Left ventricle myocardium inferior (tissue), 1 donor: ENCODE results near the gene CDYL. TPM values are rescaled to one million over a fixed set of nuclear protein-coding genes. Genes with fewer than 3 reads are reported as not detected.

ENCODE experiments used
- DNase-seq: peaks from one replicate; pipeline ENCODE4 v3.0.0-alpha.2; 2020
- H3K27ac ChIP-seq: fragments of 200-600 bp; replicated peaks from 2 replicates; pipeline ENCODE4 v1.8.0; 2021
- H3K27me3 ChIP-seq: fragments of 200-600 bp; 2 replicates; pipeline ENCODE4 v1.8.0; 2021; ENCODE audit warnings: low read depth
- H3K36me3 ChIP-seq: fragments of 200-600 bp; 2 replicates; pipeline ENCODE4 v1.8.0; 2021
- H3K4me1 ChIP-seq: fragments of 200-600 bp; 2 replicates; pipeline ENCODE4 v1.8.0; 2021
- H3K4me3 ChIP-seq: fragments of 200-600 bp; 2 replicates; pipeline ENCODE4 v1.8.0; 2021; ENCODE audit warnings: mild to moderate bottlenecking, moderate library complexity
- H3K9me3 ChIP-seq: fragments of 200-600 bp; replicated peaks from 2 replicates; pipeline ENCODE4 v1.8.0; 2021
- CTCF ChIP-seq: fragments of 200-600 bp; IDR thresholded peaks from 2 replicates; pipeline ENCODE4 v1.8.0; 2021; ENCODE audit warnings: antibody characterized with exemption, mild to moderate bottlenecking, borderline replicate concordance
- intact Hi-C: fragments of 100-400 bp; cut with micrococcal nuclease; formaldehyde crosslinking; loops from one replicate; pipeline ENCODE4 v1.11.0; 2022
- total RNA-seq: library from RNA; stranded (reverse); fragmentation: NEBNext Ultra II Directional; extraction: Animal tissue kit (Norgen Biotek cat#: 25700); gene quantifications from one replicate; pipeline ENCODE4 v1.2.1, GENCODE V29; 2021
- donor health status: DM: no; HTN: yes; CAD: no; lungs with severe emphysema.

CDYL gene
- total RNA-seq, 1 donor from 2014 or later, result 27.7 TPM

- intact Hi-C loops, result no loop called here
- H3K27ac ChIP-seq, result no peak overlapping the region
- H3K4me1 ChIP-seq, result peaks cover 24% of the 10 kb centered on the region
- no peaks in the 10 kb centered on the region for H3K27me3 ChIP-seq
- no peak for TF ChIP-seq CTCF
- no peaks in the 10 kb centered on the region for H3K36me3 ChIP-seq
- H3K9me3 ChIP-seq, result peaks cover 37% of the 10 kb centered on the region
- DNase-seq, result no peak
- no peak overlapping the region for H3K4me3 ChIP-seq
Observed at GRCh38 chr6:4871825-4872224, 95.6 kb downstream of the CDYL start.

- intact Hi-C loops, result no loop called here
- Histone ChIP-seq H3K27ac (no peak overlapping the region), H3K36me3 (no peaks in the 10 kb centered on the region), H3K4me3 (no peak overlapping the region), H3K27me3 (no peaks in the 10 kb centered on the region), H3K9me3 (peaks cover 27% of the 10 kb centered on the region), H3K4me1 (peaks cover 27% of the 10 kb centered on the region)
- DNase-seq, result no peak
- no peak for TF ChIP-seq CTCF
Observed at GRCh38 chr6:4872841-4873240, 96.6 kb downstream of the CDYL start.

- H3K9me3 ChIP-seq, result peaks cover 18% of the 10 kb centered on the region
- no peaks in the 10 kb centered on the region for H3K36me3 ChIP-seq
- H3K4me3 ChIP-seq, result no peak overlapping the region
- H3K27ac ChIP-seq, result no peak overlapping the region
- peaks cover 27% of the 10 kb centered on the region for H3K4me1 ChIP-seq
- intact Hi-C loops, result no loop called here
- no peak for TF ChIP-seq CTCF
- no peak for DNase-seq
- no peaks in the 10 kb centered on the region for H3K27me3 ChIP-seq
Observed at GRCh38 chr6:4873928-4874327, 97.7 kb downstream of the CDYL start.

- no peaks in the 10 kb centered on the region for H3K27me3 ChIP-seq
- H3K9me3 ChIP-seq, result no peaks in the 10 kb centered on the region
Observed at GRCh38 chr6:4879741-4880275, 103.6 kb downstream of the CDYL start.

GRCh38 chr6:4880363-4880762, 104.2 kb downstream of the CDYL start:
- intact Hi-C loops, result no loop called here
- TF ChIP-seq CTCF, result no peak

More at GRCh38 chr6:4879741-4880275, 103.6 kb downstream of the CDYL start:
- no peak overlapping the region for H3K4me3 ChIP-seq
- H3K36me3 ChIP-seq, result no peaks in the 10 kb centered on the region
- H3K27ac ChIP-seq, result no peak overlapping the region
- peaks cover 14% of the 10 kb centered on the region for H3K4me1 ChIP-seq
- no peak for TF ChIP-seq CTCF
- no peak for DNase-seq
- intact Hi-C loops, result no loop called here

GRCh38 chr6:4883298-4883697, 107.1 kb downstream of the CDYL start:
- no peaks in the 10 kb centered on the region for H3K4me1 ChIP-seq
- no peak for DNase-seq
- H3K27ac ChIP-seq, result no peak overlapping the region
- no peak for TF ChIP-seq CTCF
- intact Hi-C loops, result no loop called here
- no peaks in the 10 kb centered on the region for H3K27me3 ChIP-seq
- no peaks in the 10 kb centered on the region for H3K36me3 ChIP-seq
- no peak overlapping the region for H3K4me3 ChIP-seq
- peaks cover 6% of the 10 kb centered on the region for H3K9me3 ChIP-seq

More at GRCh38 chr6:4880363-4880762, 104.2 kb downstream of the CDYL start:
- DNase-seq, result no peak
- Histone ChIP-seq H3K27ac (no peak overlapping the region), H3K4me3 (no peak overlapping the region), H3K4me1 (peaks cover 14% of the 10 kb centered on the region), H3K27me3 (no peaks in the 10 kb centered on the region), H3K9me3 (no peaks in the 10 kb centered on the region), H3K36me3 (no peaks in the 10 kb centered on the region)
